Mesendoderm (in vitro differentiated cells): ENCODE data around the gene SNF8.

Source experiments
- DNase-seq: peaks from one replicate; pipeline ENCODE4 v3.0.0; 2013
- H2AK5ac ChIP-seq: 2 replicates; pipeline ENCODE4 v1.6.1; 2013; ENCODE audit warnings: low read length, inconsistent platforms
- H2BK120ac ChIP-seq: 2 replicates; pipeline ENCODE4 v1.6.1; 2013; ENCODE audit warnings: low read depth, mild to moderate bottlenecking, low read length, moderate library complexity, mixed read lengths
- H2BK15ac ChIP-seq: replicated peaks from 2 replicates; pipeline ENCODE4 v1.6.1; 2013; ENCODE audit warnings: low read depth, mild to moderate bottlenecking, moderate library complexity
- H2BK5ac ChIP-seq: 2 replicates; pipeline ENCODE4 v1.6.1; 2013; ENCODE audit warnings: low read length, inconsistent platforms
- H3K18ac ChIP-seq: 2 replicates; pipeline ENCODE4 v1.6.1; 2013; ENCODE audit warnings: mild to moderate bottlenecking, low read length, mixed read lengths
- H3K23ac ChIP-seq: one replicate; pipeline ENCODE4 v1.6.1; 2013; ENCODE audit warnings: low read length
- H3K27ac ChIP-seq: 2 replicates; pipeline ENCODE4 v1.5.1; 2013; ENCODE audit warnings: low read depth, mild to moderate bottlenecking, inconsistent platforms, low read length, moderate library complexity
- H3K27me3 ChIP-seq: 2 replicates; pipeline ENCODE4 v1.6.1; 2013; ENCODE audit warnings: low read length, control low read depth, mild to moderate bottlenecking, inconsistent platforms; ENCODE audit not compliant: insufficient read depth, poor library complexity
- H3K36me3 ChIP-seq: 2 replicates; pipeline ENCODE4 v1.6.1; 2013; ENCODE audit warnings: low read length, inconsistent platforms; ENCODE audit not compliant: control insufficient read depth, insufficient read depth
- H3K4ac ChIP-seq: one replicate; pipeline ENCODE4 v1.6.1; 2013; ENCODE audit warnings: low read depth, mild to moderate bottlenecking, low read length, moderate library complexity
- H3K4me1 ChIP-seq: 2 replicates; pipeline ENCODE4 v1.6.1; 2013; ENCODE audit warnings: low read depth, low read length, inconsistent platforms; ENCODE audit not compliant: control insufficient read depth
- H3K4me2 ChIP-seq: 2 replicates; pipeline ENCODE4 v1.6.1; 2013; ENCODE audit warnings: low read length
- H3K4me3 ChIP-seq: 2 replicates; pipeline ENCODE4 v1.5.1; 2013; ENCODE audit warnings: mild to moderate bottlenecking, low read length
- H3K56ac ChIP-seq: one replicate; pipeline ENCODE4 v1.6.1; 2013; ENCODE audit warnings: low read length
- H3K79me1 ChIP-seq: 2 replicates; pipeline ENCODE4 v1.6.1; 2013; ENCODE audit warnings: low read length, inconsistent platforms
- H3K79me2 ChIP-seq: 2 replicates; pipeline ENCODE4 v1.6.1; 2013; ENCODE audit warnings: mild to moderate bottlenecking, low read length; ENCODE audit not compliant: control insufficient read depth, insufficient read depth
- H3K9ac ChIP-seq: 2 replicates; pipeline ENCODE4 v1.6.1; 2013; ENCODE audit warnings: low read length, inconsistent platforms
- H4K5ac ChIP-seq: one replicate; pipeline ENCODE4 v1.6.1; 2013; ENCODE audit warnings: low read length
- H4K8ac ChIP-seq: one replicate; pipeline ENCODE4 v1.6.1; 2013; ENCODE audit warnings: low read depth, mild to moderate bottlenecking, control low read depth, low read length, moderate library complexity
- WGBS: extraction: QIAGEN DNeasy Blood & Tissue Kit; methylation state at CpG from one replicate; pipeline ENCODE4 v1.1.7; 2013; ENCODE audit warnings: low lambda C conversion rate, missing lambda C conversion rate; ENCODE audit not compliant: insufficient coverage; ENCODE audit errors: extremely low coverage; 5-methylcytosine and 5-hydroxymethylcytosine counted together

Gene SNF8

DNA sequence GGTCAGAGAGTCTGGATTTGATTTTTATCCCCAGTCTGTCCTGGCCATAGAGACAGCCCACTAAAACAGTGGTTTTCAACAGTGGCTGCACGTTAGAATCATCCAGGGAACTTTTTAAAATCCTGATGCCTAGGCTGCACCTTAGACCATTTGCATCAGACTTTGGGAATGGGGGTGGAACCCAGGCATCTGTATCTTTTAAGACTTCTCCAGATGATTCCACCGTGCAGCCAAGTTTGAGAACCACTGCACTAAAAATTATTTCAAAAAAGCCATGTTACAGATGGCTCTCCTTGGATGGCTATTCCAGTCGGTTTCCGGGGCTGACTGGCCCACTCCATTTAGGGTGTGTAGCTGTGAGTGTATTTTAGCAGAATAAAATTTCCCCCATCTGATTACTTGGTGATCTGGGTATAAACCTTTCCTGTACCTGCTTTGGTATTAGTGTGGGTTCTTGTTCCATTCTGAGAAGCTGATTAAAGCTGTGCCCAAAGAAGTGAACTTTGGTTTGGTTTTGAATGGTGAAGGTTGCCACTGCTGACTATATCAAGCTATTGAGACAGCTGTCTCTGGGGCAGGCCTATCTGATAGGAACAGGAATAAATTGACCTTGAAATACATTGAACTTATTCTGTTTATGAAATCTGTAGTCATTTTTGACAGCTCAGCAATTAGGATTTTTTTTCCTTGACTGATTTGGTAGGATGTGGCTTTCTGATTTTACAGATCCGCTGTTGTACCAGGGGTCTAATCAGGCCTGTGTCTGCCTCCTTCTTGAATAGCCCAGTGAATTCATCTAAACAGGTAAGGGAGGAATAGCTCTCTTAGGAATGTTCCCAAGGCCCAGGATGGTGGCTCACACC is 50.8 kb downstream of the SNF8 start:
- no peak overlapping the region for H2AK5ac ChIP-seq
- peaks cover 7% of the 10 kb centered on the region for H3K79me2 ChIP-seq

DNA sequence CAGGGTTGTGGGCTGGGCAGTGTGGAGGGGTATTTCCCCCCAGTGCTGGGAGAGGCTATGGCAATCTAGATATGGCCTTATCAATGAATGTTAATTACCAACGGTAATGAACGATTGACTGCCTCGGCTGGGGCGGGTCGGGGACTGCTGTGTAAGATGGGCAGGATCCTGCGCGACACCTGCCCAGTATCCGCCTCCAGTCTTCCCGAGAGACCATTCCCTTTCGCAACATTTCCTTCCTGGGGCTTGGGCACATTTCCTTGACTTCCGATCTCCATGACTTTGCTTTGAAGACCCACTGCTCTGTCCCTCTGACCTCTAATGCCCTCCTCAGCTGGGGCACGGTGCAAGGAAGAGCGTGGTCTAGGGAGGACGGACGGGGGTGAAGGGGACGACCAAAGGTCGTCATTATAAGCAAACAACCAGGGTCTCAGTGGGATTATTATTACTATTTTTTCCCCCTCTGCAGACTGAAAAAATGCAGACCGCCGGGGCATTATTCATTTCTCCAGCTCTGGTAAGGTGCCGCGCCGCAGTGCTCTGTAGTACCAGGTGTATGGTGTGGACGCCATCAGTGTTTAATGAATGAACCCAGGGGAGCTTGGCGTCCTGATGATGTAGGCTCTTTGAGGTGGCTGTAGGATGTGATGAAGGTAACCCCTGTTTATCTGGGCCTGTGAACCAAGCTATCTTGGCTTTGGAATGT is 51.5 kb downstream of the SNF8 start:
- H3K79me2 ChIP-seq: peaks cover 7% of the 10 kb centered on the region
- H3K9ac ChIP-seq: peak overlapping the region; percentile 80
- H3K27me3 ChIP-seq: no peaks in the 10 kb centered on the region
- no peak overlapping the region for H3K27ac ChIP-seq
- H3K4ac ChIP-seq: peak overlapping the region; percentile 38
- H2BK15ac ChIP-seq: no peak overlapping the region
- no peak overlapping the region for H2AK5ac ChIP-seq
- H2BK120ac ChIP-seq: no peak overlapping the region
- H3K4me2 ChIP-seq: peak overlapping the region; percentile 68
- H3K4me3 ChIP-seq: peak overlapping the region; percentile 48
- H3K4me1 ChIP-seq: peaks cover 5% of the 10 kb centered on the region
- no CpG with 5 or more reads among the region's 24 CpGs for WGBS
- no peak overlapping the region for H4K5ac ChIP-seq
- H3K56ac ChIP-seq: peak overlapping the region; percentile 86
- no peak overlapping the region for H2BK5ac ChIP-seq
- no peak overlapping the region for H3K23ac ChIP-seq
- H4K8ac ChIP-seq: no peak overlapping the region
- no peak overlapping the region for H3K18ac ChIP-seq
- peaks cover 2% of the 10 kb centered on the region for H3K36me3 ChIP-seq
- H3K79me1 ChIP-seq: peaks cover 6% of the 10 kb centered on the region
- no peak for DNase-seq

More for the DNA sequence above, 50.8 kb downstream of the SNF8 start:
- Histone ChIP-seq H3K27me3 (no peaks in the 10 kb centered on the region), H3K4me3 (peak overlapping the region; percentile 48), H2BK15ac (no peak overlapping the region), H2BK5ac (no peak overlapping the region), H3K18ac (no peak overlapping the region), H4K5ac (no peak overlapping the region), H3K56ac (peak overlapping the region; percentile 86), H3K23ac (no peak overlapping the region), H3K27ac (no peak overlapping the region), H4K8ac (no peak overlapping the region), H3K4me2 (peak overlapping the region; percentile 68), H3K4ac (no peak overlapping the region), H2BK120ac (no peak overlapping the region), H3K79me1 (peaks cover 6% of the 10 kb centered on the region), H3K4me1 (peaks cover 5% of the 10 kb centered on the region), H3K36me3 (peaks cover 2% of the 10 kb centered on the region), H3K9ac (peak overlapping the region; percentile 80)
- no peak for DNase-seq
- WGBS: no CpG with 5 or more reads among the region's 5 CpGs

DNA sequence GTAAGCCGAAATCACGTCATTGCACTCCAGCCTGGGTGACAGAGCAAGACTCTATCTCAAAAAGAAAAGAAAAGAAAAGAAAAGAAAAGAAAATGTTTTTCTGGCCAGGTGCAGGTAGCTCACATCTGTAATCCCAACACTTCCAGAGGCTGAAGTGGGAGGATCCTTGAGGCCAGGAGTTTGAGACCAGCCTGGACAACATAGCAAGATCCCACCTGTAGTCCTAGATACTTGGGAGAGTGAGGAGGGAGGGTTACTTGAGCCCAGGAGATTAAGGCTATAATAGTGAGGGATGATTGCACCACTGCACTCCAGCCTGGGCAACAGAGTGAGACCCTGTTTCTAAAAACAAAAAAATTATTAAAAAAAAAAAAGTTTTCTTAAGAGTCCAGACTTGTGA is 54.6 kb downstream of the SNF8 start:
- H3K27me3 ChIP-seq: no peaks in the 10 kb centered on the region
- H3K79me2 ChIP-seq: peaks cover 7% of the 10 kb centered on the region
- H3K4me2 ChIP-seq: no peak overlapping the region
- H3K27ac ChIP-seq: no peak overlapping the region
- no peak overlapping the region for H4K5ac ChIP-seq
- no peak overlapping the region for H3K4me3 ChIP-seq
- peaks cover 5% of the 10 kb centered on the region for H3K4me1 ChIP-seq
- H3K36me3 ChIP-seq: no peaks in the 10 kb centered on the region
- no peak overlapping the region for H2BK5ac ChIP-seq
- peaks cover 6% of the 10 kb centered on the region for H3K79me1 ChIP-seq
- H3K18ac ChIP-seq: no peak overlapping the region
- no peak overlapping the region for H3K56ac ChIP-seq
- H2BK120ac ChIP-seq: no peak overlapping the region
- H3K4ac ChIP-seq: no peak overlapping the region
- no peak overlapping the region for H4K8ac ChIP-seq
- WGBS: no CpG with 5 or more reads among the region's 2 CpGs
- no peak overlapping the region for H3K9ac ChIP-seq
- DNase-seq: no peak
- H3K23ac ChIP-seq: no peak overlapping the region
- no peak overlapping the region for H2BK15ac ChIP-seq
- no peak overlapping the region for H2AK5ac ChIP-seq

DNA sequence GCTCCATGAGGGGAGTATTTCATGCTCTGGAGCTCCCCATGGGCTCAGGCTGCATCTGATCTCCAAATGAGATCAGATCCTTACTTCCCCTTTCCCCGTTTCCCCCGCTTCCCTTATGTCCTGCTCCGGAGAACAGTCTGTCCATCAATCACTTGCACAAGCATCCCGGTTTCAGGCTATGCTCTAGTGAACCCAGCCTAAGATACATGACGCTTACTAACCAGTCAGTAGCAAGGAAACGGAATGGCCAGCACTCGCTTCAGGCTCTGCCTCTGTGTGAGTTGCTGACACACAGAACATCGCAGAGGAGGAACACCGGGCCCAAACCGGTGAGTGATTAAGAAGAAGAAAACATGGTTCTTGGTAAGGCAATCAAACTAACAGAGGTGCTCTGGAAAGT is 61.5 kb downstream of the SNF8 start:
- no peak for DNase-seq
- no peak overlapping the region for H3K27ac ChIP-seq
- no peak overlapping the region for H3K4me2 ChIP-seq
- H2BK15ac ChIP-seq: no peak overlapping the region
- no peak overlapping the region for H3K18ac ChIP-seq
- no peak overlapping the region for H3K4ac ChIP-seq
- H3K4me1 ChIP-seq: no peaks in the 10 kb centered on the region
- no peak overlapping the region for H2BK120ac ChIP-seq
- WGBS: no CpG with 5 or more reads among the region's 10 CpGs
- H3K23ac ChIP-seq: no peak overlapping the region
- H3K36me3 ChIP-seq: no peaks in the 10 kb centered on the region
- no peak overlapping the region for H2AK5ac ChIP-seq
- H3K79me1 ChIP-seq: no peaks in the 10 kb centered on the region
- H3K79me2 ChIP-seq: no peaks in the 10 kb centered on the region
- no peak overlapping the region for H3K4me3 ChIP-seq
- no peak overlapping the region for H4K5ac ChIP-seq
- H2BK5ac ChIP-seq: no peak overlapping the region
- H3K9ac ChIP-seq: no peak overlapping the region
- H3K56ac ChIP-seq: no peak overlapping the region
- no peaks in the 10 kb centered on the region for H3K27me3 ChIP-seq
- no peak overlapping the region for H4K8ac ChIP-seq

DNA sequence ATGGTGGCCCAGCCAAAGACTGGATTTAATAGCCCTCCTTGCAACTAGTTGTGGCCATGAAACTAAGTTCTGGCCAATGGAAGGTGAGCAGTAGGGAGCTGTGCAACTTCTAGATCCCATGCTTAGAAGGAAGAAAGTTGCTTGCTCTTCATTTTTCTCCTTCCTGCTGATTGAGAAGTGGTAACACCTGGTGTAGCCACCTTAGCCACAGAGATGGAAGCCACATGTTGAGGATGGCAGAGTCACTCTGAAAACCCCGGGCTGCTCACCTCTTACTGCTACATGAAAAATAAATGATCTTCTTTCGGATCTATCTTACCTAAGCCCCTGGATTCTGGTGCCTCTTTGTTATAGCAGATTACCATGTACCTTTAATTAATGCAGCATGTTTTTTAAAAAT is 62.4 kb downstream of the SNF8 start:
- Histone ChIP-seq H4K5ac (no peak overlapping the region), H3K56ac (no peak overlapping the region), H3K4ac (no peak overlapping the region), H3K27ac (no peak overlapping the region), H3K9ac (no peak overlapping the region), H3K27me3 (no peaks in the 10 kb centered on the region), H3K79me1 (no peaks in the 10 kb centered on the region), H3K4me3 (no peak overlapping the region), H2AK5ac (no peak overlapping the region), H4K8ac (no peak overlapping the region), H3K18ac (no peak overlapping the region), H3K4me2 (no peak overlapping the region), H3K36me3 (no peaks in the 10 kb centered on the region), H2BK120ac (no peak overlapping the region), H2BK15ac (no peak overlapping the region), H2BK5ac (no peak overlapping the region), H3K23ac (no peak overlapping the region), H3K4me1 (no peaks in the 10 kb centered on the region), H3K79me2 (no peaks in the 10 kb centered on the region)
- no CpG with 5 or more reads among the region's 2 CpGs for WGBS
- no peak for DNase-seq
